Measurements from ENCODE around the gene FAM222A. TPM values are rescaled to one million over a fixed set of nuclear protein-coding genes. Genes with fewer than 3 reads are reported as not detected.

The FAM222A gene
- total RNA-seq, 1 experiment from 2014 or later, result 2.8 TPM

DNA sequence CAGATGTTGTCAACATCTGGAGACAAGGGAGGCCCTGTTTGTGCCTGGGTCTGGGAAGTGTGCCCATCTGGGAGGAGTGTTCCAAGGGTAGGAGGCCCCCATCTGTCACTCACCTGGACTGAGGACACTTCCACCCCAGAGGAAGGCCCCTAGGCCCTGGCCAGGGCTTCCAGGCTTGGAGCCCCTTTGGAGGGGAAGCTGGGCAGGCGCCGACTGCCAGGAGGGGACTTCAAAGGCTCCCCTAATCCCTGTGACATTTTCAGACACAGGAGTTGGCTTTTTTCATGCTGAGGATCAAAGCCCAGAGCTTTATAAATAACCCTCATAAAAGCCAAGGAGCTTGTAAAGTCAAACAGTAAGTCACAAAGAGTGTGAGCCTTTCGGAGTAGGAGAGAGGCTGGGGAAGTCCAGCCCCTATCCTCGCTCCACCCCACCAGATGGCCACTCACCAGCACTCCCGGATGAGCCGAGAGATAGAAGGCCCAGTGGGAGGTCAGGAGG is 17.6 kb upstream of the FAM222A start:
- Histone ChIP-seq H3K27ac (ENCODE audit: insufficient read length, low read depth, low read length) (no peak overlapping the region), H2AFZ (ENCODE audit: low read length) (no peak overlapping the region), H3K4me2 (ENCODE audit: insufficient read depth, insufficient read length, low read length) (no peak overlapping the region), H3T11ph (ENCODE audit: low read length) (no peak overlapping the region), H4K5ac (ENCODE audit: insufficient read length, low read depth, low read length) (no peak overlapping the region), H2BK120ac (ENCODE audit: low read depth, low read length, poor library complexity, severe bottlenecking) (no peak overlapping the region), H3K56ac (ENCODE audit: insufficient read length, low read depth, low read length) (no peak overlapping the region), H4K91ac (ENCODE audit: insufficient read length, low read depth, low read length) (no peak overlapping the region), H3K79me1 (ENCODE audit: insufficient read depth, low read depth, low read length, poor library complexity, severe bottlenecking) (no peaks in the 10 kb centered on the region), H3K9ac (ENCODE audit: extremely low read depth, insufficient read length, low read length) (no peak overlapping the region), H3K4ac (ENCODE audit: low read depth, low read length) (no peak overlapping the region), H3K4me1 (ENCODE audit: insufficient read depth, low read length) (no peaks in the 10 kb centered on the region), H3K79me2 (ENCODE audit: insufficient read depth, low read length) (no peaks in the 10 kb centered on the region), H2BK20ac (ENCODE audit: low read depth, low read length, poor library complexity, severe bottlenecking) (no peak overlapping the region), H4K20me1 (ENCODE audit: control insufficient read depth, insufficient read depth, insufficient read length) (no peaks in the 10 kb centered on the region), H3K14ac (ENCODE audit: insufficient read depth, low read length) (no peak overlapping the region), H2AK5ac (ENCODE audit: insufficient read length, low read length) (no peak overlapping the region), H2BK5ac (ENCODE audit: insufficient read length, low read length) (no peak overlapping the region), H4K8ac (replicated peaks; ENCODE audit: insufficient read length, low read depth, low read length) (no peak overlapping the region), H3K9me3 (ENCODE audit: control insufficient read depth, low read depth, low read length) (no peaks in the 10 kb centered on the region), H3K18ac (ENCODE audit: insufficient read length, low read depth, low read length) (no peak overlapping the region), H3K23me2 (ENCODE audit: insufficient read length, low read depth, low read length, poor library complexity, severe bottlenecking) (no peaks in the 10 kb centered on the region), H2BK15ac (ENCODE audit: low read depth, low read length) (no peak overlapping the region), H3K23ac (ENCODE audit: insufficient read length, low read depth, low read length) (no peak overlapping the region), H2BK12ac (ENCODE audit: insufficient read length, low read depth, low read length) (no peak overlapping the region), H3K27me3 (ENCODE audit: insufficient read depth, low read length) (no peaks in the 10 kb centered on the region)
- Mint-ChIP-seq H3K27me3 (ENCODE audit: low read depth) (peaks cover 10% of the 10 kb centered on the region), H3K4me1 (peaks cover 5 to 23% of the 10 kb centered on the region in 2 experiments), H3K36me3 (ENCODE audit: insufficient read depth in 1 of 3, low read depth in 3 of 3) (no peaks in the 10 kb centered on the region), H3K4me3 (no peak overlapping the region), H3K27ac (no peak overlapping the region), H3K9me3 (peaks cover 0 to 2% of the 10 kb centered on the region in 2 experiments; a peak in 1 of 5 replicates)
- TF ChIP-seq, protein P1, sequence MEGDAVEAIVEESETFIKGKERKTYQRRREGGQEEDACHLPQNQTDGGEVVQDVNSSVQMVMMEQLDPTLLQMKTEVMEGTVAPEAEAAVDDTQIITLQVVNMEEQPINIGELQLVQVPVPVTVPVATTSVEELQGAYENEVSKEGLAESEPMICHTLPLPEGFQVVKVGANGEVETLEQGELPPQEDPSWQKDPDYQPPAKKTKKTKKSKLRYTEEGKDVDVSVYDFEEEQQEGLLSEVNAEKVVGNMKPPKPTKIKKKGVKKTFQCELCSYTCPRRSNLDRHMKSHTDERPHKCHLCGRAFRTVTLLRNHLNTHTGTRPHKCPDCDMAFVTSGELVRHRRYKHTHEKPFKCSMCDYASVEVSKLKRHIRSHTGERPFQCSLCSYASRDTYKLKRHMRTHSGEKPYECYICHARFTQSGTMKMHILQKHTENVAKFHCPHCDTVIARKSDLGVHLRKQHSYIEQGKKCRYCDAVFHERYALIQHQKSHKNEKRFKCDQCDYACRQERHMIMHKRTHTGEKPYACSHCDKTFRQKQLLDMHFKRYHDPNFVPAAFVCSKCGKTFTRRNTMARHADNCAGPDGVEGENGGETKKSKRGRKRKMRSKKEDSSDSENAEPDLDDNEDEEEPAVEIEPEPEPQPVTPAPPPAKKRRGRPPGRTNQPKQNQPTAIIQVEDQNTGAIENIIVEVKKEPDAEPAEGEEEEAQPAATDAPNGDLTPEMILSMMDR (conservative IDR thresholded peaks at IDR 0.05), result no peak
- DNase-seq, result no peak
- no CpG with 5 or more reads among the region's 6 CpGs for WGBS (ENCODE audit: extremely low coverage, insufficient read length, low lambda C conversion rate)

Data from H9 (cell line).